ENCODE data around the gene RBM14.

GRCh38 chr11:66670816-66671215, 54.4 kb downstream of the RBM14 start:
- TF ChIP-seq BRCA1 (IDR thresholded peaks at IDR 0.05; ENCODE audit: low read depth, low read length) (no peak), CTCF (IDR thresholded peaks at IDR 0.05 in 2 of 3, conservative IDR thresholded peaks at IDR 0.05 in 1 of 3; ENCODE audit: control insufficient read depth in 2 of 3, extremely low read depth in 1 of 3, insufficient read depth in 1 of 3, low read depth in 3 of 3, low read length in 3 of 3) (no peak), RAD21 (IDR thresholded peaks at IDR 0.05; ENCODE audit: insufficient read depth, low read depth, low read length) (no peak)
